ENCODE data around the gene NPY1R. TPM values are rescaled to one million over a fixed set of nuclear protein-coding genes. Genes with fewer than 3 reads are reported as not detected.

The NPY1R gene
- polyA plus RNA-seq, 1 donor from 2014 or later = 19.8 TPM

GRCh38 chr4:163378661-163379060 is 46.3 kb upstream of the NPY1R start:
- Histone ChIP-seq H2AFZ (ENCODE audit: low read depth, low read length) (no peak overlapping the region), H3K4me3 (ENCODE audit: low read length) (no peak overlapping the region), H3K9ac (ENCODE audit: low read length) (no peak overlapping the region), H3K27me3 (ENCODE audit: insufficient read depth, low read depth, low read length) (no peaks in the 10 kb centered on the region), H3K9me3 (ENCODE audit: low read length) (no peaks in the 10 kb centered on the region), H3F3A (ENCODE audit: insufficient read depth, low read length, poor library complexity, severe bottlenecking) (no peaks in the 10 kb centered on the region), H3K27ac (ENCODE audit: low read length) (no peak overlapping the region), H3K9me2 (ENCODE audit: insufficient read depth, low read length) (no peaks in the 10 kb centered on the region), H4K20me1 (ENCODE audit: insufficient read depth) (no peaks in the 10 kb centered on the region), H3K36me3 (ENCODE audit: insufficient read depth, low read length) (no peaks in the 10 kb centered on the region), H3K79me2 (replicated peaks; ENCODE audit: insufficient read depth, low read length) (no peaks in the 10 kb centered on the region), H3K4me2 (ENCODE audit: low read length) (no peak overlapping the region)
- TF ChIP-seq RAD21 (conservative IDR thresholded peaks at IDR 0.05) = no peak
- TF ChIP-seq MXI1 (conservative IDR thresholded peaks at IDR 0.05; ENCODE audit: poor library complexity, severe bottlenecking) = no peak
- no peak for TF ChIP-seq REST (IDR thresholded peaks at IDR 0.05; ENCODE audit: borderline replicate concordance)
- TF ChIP-seq POLR2AphosphoS5 (IDR thresholded peaks at IDR 0.05) = no peak
- no peak for TF ChIP-seq EP300 (conservative IDR thresholded peaks at IDR 0.05; ENCODE audit: poor library complexity, severe bottlenecking)
- no peak for TF ChIP-seq SMC3 (conservative IDR thresholded peaks at IDR 0.05; ENCODE audit: poor library complexity)
- no peak for TF ChIP-seq EZH2 (IDR thresholded peaks at IDR 0.05; ENCODE audit: borderline replicate concordance, insufficient read depth, low read length, poor library complexity, severe bottlenecking)
- TF ChIP-seq TAF1 (IDR thresholded peaks at IDR 0.05; ENCODE audit: low read depth) = no peak
- TF ChIP-seq CTCF (IDR thresholded peaks at IDR 0.05; ENCODE audit: poor library complexity, severe bottlenecking) = no peak

DNA sequence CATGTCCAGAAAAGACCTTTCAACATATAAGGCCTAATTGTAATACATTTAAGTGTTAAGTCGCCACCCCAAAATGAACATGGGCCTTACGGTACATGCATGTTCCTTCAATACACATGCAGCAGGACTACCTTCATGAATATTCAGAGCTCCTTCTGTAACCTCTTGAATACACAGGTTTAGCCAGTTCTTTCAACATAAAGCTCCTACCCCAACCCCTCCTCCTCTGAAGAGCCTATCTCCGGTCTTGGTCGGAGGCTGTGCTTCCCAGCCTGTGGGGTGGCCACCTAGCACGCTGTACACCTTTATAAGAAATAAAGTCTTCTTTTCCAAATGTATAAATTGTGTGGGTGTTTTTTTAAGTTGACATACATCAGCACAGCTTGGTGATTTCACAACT is 39.6 kb upstream of the NPY1R start:
- Histone ChIP-seq H3K4me2 (ENCODE audit: low read length) (no peak overlapping the region), H3F3A (ENCODE audit: insufficient read depth, low read length, poor library complexity, severe bottlenecking) (no peaks in the 10 kb centered on the region), H3K79me2 (replicated peaks; ENCODE audit: insufficient read depth, low read length) (no peaks in the 10 kb centered on the region), H3K36me3 (ENCODE audit: insufficient read depth, low read length) (no peaks in the 10 kb centered on the region), H3K9me3 (ENCODE audit: low read length) (no peaks in the 10 kb centered on the region), H4K20me1 (ENCODE audit: insufficient read depth) (no peaks in the 10 kb centered on the region), H3K9ac (ENCODE audit: low read length) (no peak overlapping the region), H3K27ac (ENCODE audit: low read length) (no peak overlapping the region), H3K27me3 (ENCODE audit: insufficient read depth, low read depth, low read length) (no peaks in the 10 kb centered on the region), H2AFZ (ENCODE audit: low read depth, low read length) (no peak overlapping the region), H3K4me3 (ENCODE audit: low read length) (no peak overlapping the region), H3K9me2 (ENCODE audit: insufficient read depth, low read length) (no peaks in the 10 kb centered on the region)
- no peak for TF ChIP-seq TAF1 (IDR thresholded peaks at IDR 0.05; ENCODE audit: low read depth)
- no peak for TF ChIP-seq REST (IDR thresholded peaks at IDR 0.05; ENCODE audit: borderline replicate concordance)
- no peak for TF ChIP-seq SMC3 (conservative IDR thresholded peaks at IDR 0.05; ENCODE audit: poor library complexity)
- TF ChIP-seq EP300 (conservative IDR thresholded peaks at IDR 0.05; ENCODE audit: poor library complexity, severe bottlenecking) = no peak
- TF ChIP-seq POLR2AphosphoS5 (IDR thresholded peaks at IDR 0.05) = no peak
- TF ChIP-seq RAD21 (conservative IDR thresholded peaks at IDR 0.05) = no peak
- TF ChIP-seq EZH2 (IDR thresholded peaks at IDR 0.05; ENCODE audit: borderline replicate concordance, insufficient read depth, low read length, poor library complexity, severe bottlenecking) = no peak
- no peak for TF ChIP-seq CTCF (IDR thresholded peaks at IDR 0.05; ENCODE audit: poor library complexity, severe bottlenecking)
- TF ChIP-seq MXI1 (conservative IDR thresholded peaks at IDR 0.05; ENCODE audit: poor library complexity, severe bottlenecking) = no peak
